ENCODE measurements around the gene CCDC57.
"Not testable (repeated sequence)": the region's sequence is repeated elsewhere in the genome, so short reads cannot be mapped to it uniquely, and the experiment has no call there.

CCDC57 gene

GRCh38 chr17:82219753-82220709, 7.4 kb upstream of the CCDC57 start:
- DNase-seq: no peak

GRCh38 chr17:82219083-82219482, 6.4 kb upstream of the CCDC57 start:
- DNase-seq: no peak

DNA sequence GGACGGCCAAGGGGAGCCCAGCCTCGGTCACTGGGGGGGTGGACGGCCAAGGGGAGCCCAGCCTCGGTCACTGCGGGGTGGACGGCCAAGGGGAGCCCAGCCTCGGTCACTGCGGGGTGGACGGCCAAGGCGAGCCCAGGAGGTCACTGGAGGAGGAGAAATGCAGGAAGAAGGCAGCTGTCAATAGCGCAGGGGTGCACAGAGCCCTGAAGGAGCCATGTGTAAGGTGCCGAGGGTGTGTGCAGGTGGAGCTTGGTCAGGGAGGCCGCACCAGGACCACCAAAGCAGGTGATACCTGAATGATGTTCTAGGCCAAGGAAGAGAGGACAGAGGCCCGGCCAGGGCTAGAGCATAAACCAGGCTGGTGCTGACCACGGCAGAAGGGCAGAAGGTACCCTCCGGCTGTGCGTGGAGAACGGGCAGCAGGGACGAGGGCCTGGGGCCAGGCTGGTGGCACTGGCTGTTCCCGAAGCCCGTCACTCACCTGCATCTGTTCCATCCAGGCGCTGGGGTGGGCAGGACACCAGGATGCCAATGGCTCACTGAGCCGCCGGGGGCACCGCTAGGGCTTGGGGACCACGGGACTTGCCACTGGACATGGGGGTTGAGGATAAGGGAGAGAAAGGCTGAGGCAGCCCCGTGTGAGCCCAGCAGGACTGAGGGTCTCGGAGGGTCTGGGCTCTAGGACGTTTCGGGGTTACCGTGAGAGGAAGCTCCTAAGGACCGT, 5.9 kb upstream of the CCDC57 start:
- DNase-seq: no peak

- no peak for DNase-seq
These were observed 5.0 kb upstream of the CCDC57 start for GRCh38 chr17:82217530-82218204.

GRCh38 chr17:82217120-82217529, 4.5 kb upstream of the CCDC57 start:
- DNase-seq: no peak

GRCh38 chr17:82216301-82217119, 3.9 kb upstream of the CCDC57 start:
- DNase-seq: peak in 2 of 5 experiments; percentile 74 to 77

DNA sequence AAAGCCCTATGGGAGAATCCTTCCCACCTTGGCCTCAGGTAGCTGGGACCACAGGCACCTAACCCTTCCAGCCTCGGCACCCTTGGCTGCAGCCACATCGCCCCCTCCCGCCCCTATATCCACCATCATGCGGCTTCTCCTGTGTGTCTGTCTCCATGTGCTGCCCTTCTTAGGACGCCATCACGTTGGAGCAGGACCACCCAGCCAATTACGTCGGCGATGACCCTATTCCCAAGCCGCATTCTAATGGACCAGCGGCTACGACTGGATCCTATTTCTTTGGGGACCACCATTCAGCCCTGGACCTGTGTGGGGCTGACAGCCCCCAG, 3.3 kb upstream of the CCDC57 start:
- no peak for DNase-seq

- DNase-seq: no peak
These were observed 2.7 kb upstream of the CCDC57 start for GRCh38 chr17:82215095-82215971.

DNA sequence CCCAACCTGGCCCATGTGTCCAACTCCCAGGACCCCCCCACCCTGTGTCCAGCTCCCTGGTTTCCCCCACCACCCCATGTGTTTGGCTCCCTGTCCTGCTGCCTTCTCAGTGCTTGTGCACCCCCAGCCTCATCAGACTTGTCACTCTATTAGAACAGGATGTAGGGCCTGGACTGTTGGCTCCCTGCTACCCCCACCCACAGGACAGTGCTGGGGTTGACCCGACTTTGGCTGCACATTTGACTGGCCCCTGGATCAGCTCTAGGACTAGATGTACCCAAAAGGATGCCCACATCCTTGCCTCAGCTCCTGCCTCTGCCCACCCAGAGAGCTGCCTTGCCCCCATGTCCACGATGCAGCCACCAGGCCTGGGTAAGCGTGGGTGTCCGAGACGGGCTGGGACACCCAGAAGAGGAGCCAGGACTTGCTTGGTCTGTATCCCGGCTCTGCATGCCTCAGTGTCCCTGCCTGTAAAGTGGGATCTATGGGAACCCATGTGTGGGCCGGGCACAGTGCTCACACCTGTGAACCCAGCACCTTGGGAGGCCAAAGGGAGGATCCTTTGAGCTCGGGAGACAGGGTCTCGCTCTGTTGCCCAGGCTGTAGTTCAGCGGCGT, 1.5 kb upstream of the CCDC57 start:
- no peak for DNase-seq

DNA sequence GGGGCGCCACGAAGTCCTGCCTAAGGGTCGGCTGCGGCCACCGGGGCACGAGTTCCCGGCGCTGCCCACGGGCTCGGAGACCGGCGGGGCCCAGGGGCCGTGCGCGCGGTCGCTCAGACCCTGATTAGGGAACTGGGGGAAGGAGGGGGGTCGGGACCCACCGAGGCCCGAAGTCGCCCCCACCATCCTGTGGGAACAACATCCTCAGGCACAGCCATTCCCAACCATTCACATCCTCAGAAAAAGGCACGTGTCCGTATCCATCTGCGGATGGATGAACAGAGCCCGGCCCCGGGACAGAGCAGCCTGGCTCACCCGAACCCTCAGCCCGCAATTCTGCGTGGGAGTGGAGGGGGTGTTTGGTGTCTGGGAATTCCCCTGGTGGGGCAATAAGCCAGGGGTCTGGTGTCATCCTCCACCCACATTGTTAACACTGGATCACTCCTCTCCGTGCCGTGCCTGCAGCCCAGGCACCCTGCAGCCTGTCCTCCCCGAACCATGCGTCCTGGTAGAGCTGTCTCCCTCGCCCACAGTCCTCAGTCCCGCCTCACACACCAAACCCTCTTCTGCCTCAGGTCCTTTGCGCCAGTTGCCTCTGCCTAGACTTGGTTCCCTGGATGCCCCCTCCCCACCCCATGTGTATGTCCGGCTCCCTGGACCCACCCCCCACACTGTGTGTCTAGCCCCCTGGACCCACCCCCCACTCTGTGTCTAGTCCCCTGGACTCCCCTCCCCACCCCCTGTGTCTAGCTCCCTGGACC, 789 bp upstream of the CCDC57 start:
- peak in 3 of 5 experiments; percentile 49 to 80 (median 67) for DNase-seq

DNA sequence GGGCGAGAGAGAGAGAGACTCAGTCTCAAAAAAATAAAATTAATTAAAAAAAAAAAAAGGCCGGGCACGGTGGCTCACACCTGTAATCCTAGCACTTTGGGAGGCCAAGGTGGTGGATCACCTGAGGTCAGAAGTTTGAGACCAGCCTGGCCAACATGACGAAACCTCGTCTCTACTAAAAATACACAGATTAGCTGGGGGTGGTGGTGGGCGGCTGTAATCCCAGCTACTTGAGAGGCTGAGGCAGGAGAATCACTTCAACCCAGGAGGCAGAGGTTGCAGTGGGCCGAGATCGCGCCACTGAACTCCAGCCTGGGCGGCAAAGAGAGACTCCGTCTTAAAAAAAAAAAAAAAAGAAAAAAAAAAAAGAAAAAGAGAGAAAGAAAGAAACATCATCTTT, 2.0 kb downstream of the CCDC57 start:
- not testable (repeated sequence) for DNase-seq

GRCh38 chr17:82205720-82206508, 6.7 kb downstream of the CCDC57 start:
- peak; percentile 50 to 92 (median 71) for DNase-seq

GRCh38 chr17:82204831-82205719, 7.6 kb downstream of the CCDC57 start:
- no peak for DNase-seq

- no peak for DNase-seq
These were observed 8.7 kb downstream of the CCDC57 start for GRCh38 chr17:82203920-82204319.

DNA sequence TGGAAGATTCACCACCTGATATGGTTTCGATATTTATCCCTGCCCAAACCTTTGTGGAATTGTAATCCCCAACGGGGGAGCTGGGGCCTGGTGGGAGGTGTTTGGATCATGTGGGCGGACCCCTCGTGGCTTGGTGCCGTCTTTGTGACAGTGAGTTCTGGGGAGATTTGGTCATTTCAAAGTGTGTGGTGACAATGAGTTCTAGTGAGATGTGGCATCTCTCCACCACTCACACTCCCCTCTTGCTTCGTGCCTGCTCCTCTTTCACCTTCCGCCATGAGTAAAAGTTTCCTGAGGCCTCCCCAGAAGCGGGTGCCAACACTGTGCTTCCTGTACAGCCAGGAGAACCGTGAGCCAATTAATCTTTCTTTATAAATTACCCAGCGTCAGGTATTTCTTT, 9.7 kb downstream of the CCDC57 start:
- no peak for DNase-seq

DNA sequence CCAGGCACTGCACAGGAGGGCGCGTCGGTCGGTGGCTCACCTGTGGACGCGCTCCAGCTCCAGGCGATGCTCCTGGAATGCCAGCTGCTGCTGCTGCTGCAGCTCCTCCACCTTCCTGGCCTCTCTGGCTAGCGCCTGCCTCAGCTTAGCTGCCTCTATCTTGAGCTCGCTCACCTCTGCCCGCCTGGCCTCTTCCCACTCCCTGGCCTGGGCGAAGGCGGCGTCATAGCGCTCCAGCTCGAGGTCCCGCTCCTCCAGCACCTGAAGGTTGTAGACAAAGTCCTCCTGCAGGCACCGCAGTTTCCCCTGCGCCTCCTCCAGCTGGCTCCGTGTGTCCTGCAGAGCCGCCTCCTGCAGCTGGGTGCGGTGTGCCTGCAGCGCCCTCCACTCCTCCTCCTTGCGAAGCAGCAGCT, 11.1 kb downstream of the CCDC57 start:
- DNase-seq: no peak

DNA sequence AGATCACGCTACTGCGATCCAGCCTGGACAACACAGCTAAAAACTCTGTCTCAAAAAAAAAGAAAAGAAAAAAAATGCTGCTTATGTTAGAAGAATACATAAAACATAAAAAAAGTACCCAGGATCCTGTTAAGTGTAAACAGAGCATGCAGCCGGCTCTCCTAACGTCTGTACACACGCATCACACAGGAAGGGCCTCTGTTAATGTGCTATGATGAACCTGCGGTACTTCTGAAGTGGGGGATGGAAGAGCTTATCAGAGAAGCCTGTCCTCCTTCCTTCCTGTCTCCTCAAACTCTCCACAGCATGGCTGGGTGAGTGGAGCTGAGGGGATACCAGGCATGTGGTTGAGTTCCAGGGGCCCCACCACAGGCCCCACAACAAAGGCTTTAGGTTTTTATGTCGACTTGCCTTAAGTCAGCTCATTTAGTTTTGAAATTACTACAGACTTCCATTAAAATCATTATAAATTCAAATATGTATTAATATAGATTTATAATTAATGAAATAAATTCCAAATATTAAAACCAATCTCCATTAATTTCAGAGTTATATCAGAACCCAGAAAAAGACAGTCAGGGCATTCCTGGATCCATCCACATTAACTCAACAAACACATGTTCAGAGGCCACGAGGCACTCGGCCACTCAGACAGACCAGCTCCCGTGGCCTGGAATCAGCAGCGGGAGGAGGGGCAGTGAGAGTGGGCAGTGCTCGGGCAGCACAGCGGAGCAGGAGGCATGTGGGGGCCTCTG, 11.7 kb downstream of the CCDC57 start:
- DNase-seq: peak in 4 of 5 experiments; percentile 39 to 95 (median 81)

Data from T-helper 2 cell (primary cell).